NCI-H2107 treated with DMSO at 0.1 percent for 48 hours (cell line): ENCODE data around the gene SHTN1.
A peak's percentile ranks its signal among the peaks of the same experiment; 100 is the strongest.

ENCODE experiments used
- DNase-seq: peaks from one replicate; lab custom pipeline; 2025; ENCODE audit not compliant: unreplicated experiment; lab: John Stamatoyannopoulos, UW

Gene SHTN1

GRCh38 chr10:116838143-116838725, 166.8 kb downstream of the SHTN1 start:
- DNase-seq = no peak

GRCh38 chr10:116836902-116837523, 168.0 kb downstream of the SHTN1 start:
- DNase-seq = peak; percentile 38

- peak; percentile 69 for DNase-seq
Observed at GRCh38 chr10:116836083-116836482, 168.9 kb downstream of the SHTN1 start.

- no peak for DNase-seq
Observed at GRCh38 chr10:116835658-116836057, 169.3 kb downstream of the SHTN1 start.

- DNase-seq = peak; percentile 26
Observed at GRCh38 chr10:116833986-116834985, 170.7 kb downstream of the SHTN1 start.

GRCh38 chr10:116831790-116832189, 173.2 kb downstream of the SHTN1 start:
- no peak for DNase-seq
